UCSD-AML1 (cell line): ENCODE results near the gene LRFN2.

Source experiments
- DNase-seq: peaks from one replicate; lab custom pipeline; 2025; ENCODE audit not compliant: unreplicated experiment; lab: John Stamatoyannopoulos, UW

Gene LRFN2

GRCh38 chr6:40353197-40353966, 233.8 kb downstream of the LRFN2 start:
- no peak for DNase-seq

GRCh38 chr6:40352527-40353170, 234.5 kb downstream of the LRFN2 start:
- DNase-seq, result no peak

GRCh38 chr6:40352006-40352405, 235.2 kb downstream of the LRFN2 start:
- DNase-seq, result no peak

GRCh38 chr6:40350747-40351217, 236.4 kb downstream of the LRFN2 start:
- no peak for DNase-seq

GRCh38 chr6:40349901-40350746, 237.0 kb downstream of the LRFN2 start:
- no peak for DNase-seq

- DNase-seq, result no peak
These were observed 237.9 kb downstream of the LRFN2 start for GRCh38 chr6:40349123-40349900.

- no peak for DNase-seq
These were observed 238.6 kb downstream of the LRFN2 start for GRCh38 chr6:40348591-40348990.

GRCh38 chr6:40347571-40348011, 239.6 kb downstream of the LRFN2 start:
- DNase-seq, result no peak

GRCh38 chr6:40346246-40346645, 240.9 kb downstream of the LRFN2 start:
- no peak for DNase-seq

GRCh38 chr6:40344566-40345167, 242.5 kb downstream of the LRFN2 start:
- no peak for DNase-seq

- no peak for DNase-seq
These were observed 243.1 kb downstream of the LRFN2 start for GRCh38 chr6:40343877-40344565.

GRCh38 chr6:40343318-40343876, 243.8 kb downstream of the LRFN2 start:
- no peak for DNase-seq

- DNase-seq, result no peak
These were observed 244.4 kb downstream of the LRFN2 start for GRCh38 chr6:40342723-40343122.

GRCh38 chr6:40341726-40342125, 245.4 kb downstream of the LRFN2 start:
- DNase-seq, result no peak
